GM12801 (cell line): Measurements from ENCODE around the gene ZNHIT1.

Experiments used
- TF ChIP-seq, protein P1 (sequence below): IDR thresholded peaks from one replicate; pipeline ENCODE4 v1.5.1; 2011; ENCODE audit warnings: control low read depth; ENCODE audit not compliant: insufficient read length; ENCODE audit errors: extremely low read depth

The ZNHIT1 gene

GRCh38 chr7:101197991-101198390 lies 20.0 kb upstream of the ZNHIT1 start:
- TF ChIP-seq, protein P1, sequence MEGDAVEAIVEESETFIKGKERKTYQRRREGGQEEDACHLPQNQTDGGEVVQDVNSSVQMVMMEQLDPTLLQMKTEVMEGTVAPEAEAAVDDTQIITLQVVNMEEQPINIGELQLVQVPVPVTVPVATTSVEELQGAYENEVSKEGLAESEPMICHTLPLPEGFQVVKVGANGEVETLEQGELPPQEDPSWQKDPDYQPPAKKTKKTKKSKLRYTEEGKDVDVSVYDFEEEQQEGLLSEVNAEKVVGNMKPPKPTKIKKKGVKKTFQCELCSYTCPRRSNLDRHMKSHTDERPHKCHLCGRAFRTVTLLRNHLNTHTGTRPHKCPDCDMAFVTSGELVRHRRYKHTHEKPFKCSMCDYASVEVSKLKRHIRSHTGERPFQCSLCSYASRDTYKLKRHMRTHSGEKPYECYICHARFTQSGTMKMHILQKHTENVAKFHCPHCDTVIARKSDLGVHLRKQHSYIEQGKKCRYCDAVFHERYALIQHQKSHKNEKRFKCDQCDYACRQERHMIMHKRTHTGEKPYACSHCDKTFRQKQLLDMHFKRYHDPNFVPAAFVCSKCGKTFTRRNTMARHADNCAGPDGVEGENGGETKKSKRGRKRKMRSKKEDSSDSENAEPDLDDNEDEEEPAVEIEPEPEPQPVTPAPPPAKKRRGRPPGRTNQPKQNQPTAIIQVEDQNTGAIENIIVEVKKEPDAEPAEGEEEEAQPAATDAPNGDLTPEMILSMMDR, result no peak

- TF ChIP-seq, protein P1, result no peak
These were observed 19.5 kb upstream of the ZNHIT1 start for GRCh38 chr7:101198476-101198875.

- TF ChIP-seq, protein P1, result no peak
These were observed 17.5 kb upstream of the ZNHIT1 start for GRCh38 chr7:101200504-101200861.

GRCh38 chr7:101200862-101201599 lies 16.9 kb upstream of the ZNHIT1 start, which contains the start of gene MOGAT3:
Gene MOGAT3 (minus strand): TSS chr7:101201036. CDS start chr7:101200854, 182 bp downstream.
- TF ChIP-seq, protein P1, result no peak

- TF ChIP-seq, protein P1, result no peak
These were observed 16.0 kb upstream of the ZNHIT1 start for GRCh38 chr7:101201695-101202602.

- TF ChIP-seq, protein P1, result no peak
These were observed 15.4 kb upstream of the ZNHIT1 start for GRCh38 chr7:101202603-101202918.

DNA sequence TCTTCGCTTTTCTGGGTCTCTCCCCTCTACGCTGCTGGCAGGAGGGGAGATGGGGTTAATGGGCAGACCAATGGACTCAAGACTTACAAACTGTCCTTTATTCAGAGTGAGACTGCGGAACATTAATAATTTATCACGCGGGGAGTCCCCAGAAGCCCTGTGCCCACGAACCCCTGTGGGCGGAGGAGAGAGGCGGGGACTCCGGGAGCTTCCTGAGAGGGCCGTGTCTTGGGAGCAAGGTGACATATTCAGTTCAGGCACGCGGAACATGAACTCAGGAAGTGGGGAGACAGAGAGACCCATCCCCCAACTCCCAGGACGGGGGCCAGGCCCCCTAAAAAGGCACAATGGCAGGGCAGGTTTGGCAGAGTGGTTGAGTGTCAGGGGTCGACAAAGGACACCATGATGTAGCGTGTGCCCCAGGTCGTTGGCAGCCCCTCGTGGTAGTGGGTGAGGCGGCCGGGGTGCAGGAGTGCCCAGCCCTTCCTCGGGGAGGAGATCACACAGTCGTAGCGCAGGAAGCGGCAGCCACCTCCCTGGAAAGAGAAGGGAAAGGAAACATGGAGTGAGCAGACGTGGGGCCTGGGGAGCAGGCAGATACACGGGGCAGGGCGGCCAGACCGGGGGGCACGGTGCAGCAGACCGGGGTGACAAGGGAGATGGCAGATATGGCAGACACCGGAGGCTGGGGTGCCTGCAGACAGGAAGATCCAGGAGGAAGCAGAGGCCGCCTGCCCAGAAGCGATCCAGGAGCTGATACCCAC lies 11.9 kb upstream of the ZNHIT1 start:
- TF ChIP-seq, protein P1, result no peak
